D341Med (cell line): ENCODE data around the gene ZNF576.
"Not testable (repeated sequence)": the region's sequence is repeated elsewhere in the genome, so short reads cannot be mapped to it uniquely, and the experiment has no call there.

Experiments used
- DNase-seq: peaks from one replicate; pipeline ENCODE4 v3.0.0; 2012; ENCODE audit warnings: low spot score

Gene ZNF576

DNA sequence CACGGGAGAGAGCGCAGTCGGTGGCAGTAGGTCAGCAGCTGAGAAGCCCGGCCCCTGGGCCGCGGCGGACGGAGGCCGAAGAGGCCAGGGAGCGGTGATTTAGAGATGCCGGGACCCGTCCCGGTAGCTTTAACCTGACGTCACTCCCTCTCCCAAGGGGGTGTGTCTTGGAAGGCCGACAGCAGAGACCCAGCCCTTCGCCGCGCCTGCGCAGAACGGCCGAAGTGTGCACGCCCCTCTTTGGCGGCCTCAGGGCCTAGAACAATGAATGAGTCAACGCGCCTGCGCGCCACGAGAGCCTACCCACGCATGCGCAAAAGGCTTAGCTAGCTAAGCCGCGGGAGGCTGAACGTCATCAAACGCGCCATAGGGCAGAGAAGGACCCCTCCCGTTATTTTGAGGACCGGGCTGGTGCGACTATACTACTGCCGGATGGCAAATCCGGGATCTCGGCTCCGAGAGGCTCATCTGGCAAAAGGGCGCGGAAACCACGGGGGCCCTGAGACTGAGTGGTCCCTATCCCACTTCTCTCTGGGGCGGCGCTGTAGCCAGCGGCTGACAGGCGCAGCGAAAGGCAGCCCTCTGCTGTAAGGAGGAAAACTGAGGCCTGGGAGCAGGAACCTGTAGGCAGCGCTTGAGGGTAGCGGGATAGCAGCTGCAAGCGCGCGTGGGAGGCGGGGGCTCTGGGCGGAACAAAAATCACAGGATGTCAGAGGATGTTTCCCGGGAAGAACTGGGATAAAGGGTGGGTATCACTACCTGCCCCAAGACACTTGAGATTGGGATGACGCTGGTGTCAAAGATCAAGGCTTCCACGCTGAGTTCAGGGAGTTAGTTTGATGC, at the start of gene ZNF576, which contains the start of gene IRGQ:
Gene ZNF576, plus strand, starts transcription at position 597 of the 843 bp plus-strand sequence. CDS start 514 bp downstream, outside the sequence.
Gene IRGQ, minus strand, starts transcription at position 136 of the 843 bp plus-strand sequence. CDS start 796 bp downstream, outside the sequence.
- peak; percentile 98 for DNase-seq

GRCh38 chr19:43547926-43548325, 48.5 kb upstream of the ZNF576 start:
- not testable (repeated sequence) for DNase-seq

DNA sequence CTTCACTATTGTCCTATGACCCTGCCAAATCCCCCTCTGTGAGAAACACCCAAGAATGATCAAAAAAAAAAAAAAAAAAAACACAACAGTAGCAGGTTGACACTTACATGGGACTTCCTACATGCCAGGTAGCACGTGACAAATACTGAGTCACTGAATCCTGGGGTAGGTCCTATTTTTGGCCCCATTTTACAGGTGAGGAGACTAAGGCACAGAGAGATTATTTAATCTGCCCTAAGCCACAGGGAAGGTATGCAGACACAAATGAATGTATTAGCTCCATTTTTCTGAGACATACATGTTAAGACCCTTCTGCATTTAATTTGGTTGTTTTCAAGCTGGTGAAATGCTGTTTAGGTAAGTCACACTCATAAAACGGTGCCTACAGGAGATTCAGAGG, 47.7 kb upstream of the ZNF576 start:
- no peak for DNase-seq

DNA sequence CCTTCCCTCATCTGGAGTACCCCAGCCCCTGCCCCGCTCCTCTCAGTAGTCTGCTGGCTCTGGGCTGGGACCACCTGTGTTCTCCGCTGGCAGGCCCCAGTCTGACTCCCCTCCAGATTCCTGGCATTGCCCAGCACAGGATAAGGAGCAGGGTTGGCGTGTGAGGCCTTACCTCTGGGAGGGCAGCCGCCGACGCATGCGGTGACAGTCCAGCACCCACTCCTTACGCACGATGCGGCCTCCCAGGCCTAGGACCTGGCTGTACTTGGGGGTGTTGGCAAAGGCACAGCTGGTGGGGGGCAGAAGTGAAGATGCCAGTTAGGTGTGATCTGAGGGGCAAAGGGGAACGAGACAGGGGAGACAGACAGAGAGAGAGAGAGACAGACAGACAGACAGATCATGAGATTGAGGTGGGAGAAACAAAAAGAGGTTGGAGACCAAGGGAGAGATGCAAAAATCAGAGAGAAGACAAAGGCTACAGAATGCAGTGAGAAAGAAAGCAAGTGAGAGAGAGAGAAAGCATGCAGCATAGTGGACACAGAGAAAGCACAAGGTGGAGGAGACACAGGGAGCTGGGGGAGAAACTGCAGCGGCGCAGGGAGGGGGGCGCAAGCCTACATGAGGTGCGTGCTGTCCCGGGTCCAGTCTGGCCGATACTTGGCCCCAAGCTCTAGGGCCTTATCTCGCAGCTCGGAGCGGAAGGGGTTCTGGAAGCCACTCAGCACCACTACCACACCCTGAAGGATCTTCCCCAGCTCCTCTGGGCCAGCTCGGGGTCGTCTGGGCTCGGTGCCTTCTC, 44.8 kb upstream of the ZNF576 start:
- no peak for DNase-seq

DNA sequence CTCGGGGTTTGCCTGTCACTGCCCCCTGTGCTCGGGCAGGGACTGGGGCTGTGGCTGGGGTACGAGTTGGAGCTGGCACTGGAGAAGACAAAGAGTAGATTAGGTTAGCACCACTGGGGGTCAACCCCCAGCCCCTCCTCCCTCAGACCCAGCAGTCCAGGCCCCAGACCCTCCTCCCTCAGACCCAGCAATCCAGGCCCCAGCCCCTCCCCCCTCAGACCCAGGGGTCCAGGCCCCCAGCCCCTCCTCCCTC, 44.3 kb upstream of the ZNF576 start:
- DNase-seq, result no peak

DNA sequence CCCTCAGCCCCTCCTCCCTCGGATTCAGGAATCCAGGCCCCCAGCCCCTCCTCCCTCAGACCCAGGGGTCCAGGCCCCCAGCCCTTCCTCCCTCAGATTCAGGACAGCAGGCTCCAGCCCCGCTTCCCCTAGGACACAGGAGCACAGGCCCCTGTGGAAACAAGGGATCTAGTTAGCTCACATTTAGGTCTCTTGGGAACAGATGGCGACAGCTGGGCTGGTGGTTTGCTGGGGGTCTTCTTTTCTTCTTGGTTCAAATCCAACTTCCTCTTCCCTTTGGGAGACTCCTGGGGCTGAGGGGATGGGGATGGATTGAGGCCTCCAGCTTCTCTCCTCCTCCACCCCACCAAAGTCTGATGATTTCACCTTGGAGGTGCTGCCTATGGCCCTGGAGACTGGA, 43.8 kb upstream of the ZNF576 start:
- DNase-seq, result peak; percentile 79

DNA sequence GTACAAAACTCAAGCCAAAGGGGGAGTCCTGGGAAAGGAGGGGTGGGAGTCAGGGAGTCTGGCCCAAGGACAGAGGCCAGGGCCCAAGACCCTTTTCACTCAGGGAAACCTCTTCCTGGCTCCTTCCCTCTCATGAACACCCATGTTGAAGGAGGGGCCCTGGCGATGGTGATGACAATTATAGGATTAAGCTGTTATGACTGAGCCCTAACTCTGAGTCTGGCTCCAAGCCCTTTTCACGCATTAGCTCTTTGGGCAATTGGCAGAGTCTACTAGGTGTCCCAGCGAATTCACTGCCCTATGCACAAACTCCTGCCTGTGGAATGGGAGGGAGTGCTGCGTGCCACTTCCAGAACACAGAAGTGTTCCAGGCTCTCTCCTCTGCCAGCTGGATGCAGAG, 42.7 kb upstream of the ZNF576 start:
- peak; percentile 83 for DNase-seq

- peak; percentile 58 for DNase-seq
Measured at GRCh38 chr19:43554317-43554895, 42.0 kb upstream of the ZNF576 start.

GRCh38 chr19:43555185-43555770, 41.1 kb upstream of the ZNF576 start:
- DNase-seq, result peak; percentile 82

- DNase-seq, result peak; percentile 49
Measured at GRCh38 chr19:43560687-43561086, 35.7 kb upstream of the ZNF576 start.

- no peak for DNase-seq
Measured at GRCh38 chr19:43561139-43561970, 35.0 kb upstream of the ZNF576 start.

DNA sequence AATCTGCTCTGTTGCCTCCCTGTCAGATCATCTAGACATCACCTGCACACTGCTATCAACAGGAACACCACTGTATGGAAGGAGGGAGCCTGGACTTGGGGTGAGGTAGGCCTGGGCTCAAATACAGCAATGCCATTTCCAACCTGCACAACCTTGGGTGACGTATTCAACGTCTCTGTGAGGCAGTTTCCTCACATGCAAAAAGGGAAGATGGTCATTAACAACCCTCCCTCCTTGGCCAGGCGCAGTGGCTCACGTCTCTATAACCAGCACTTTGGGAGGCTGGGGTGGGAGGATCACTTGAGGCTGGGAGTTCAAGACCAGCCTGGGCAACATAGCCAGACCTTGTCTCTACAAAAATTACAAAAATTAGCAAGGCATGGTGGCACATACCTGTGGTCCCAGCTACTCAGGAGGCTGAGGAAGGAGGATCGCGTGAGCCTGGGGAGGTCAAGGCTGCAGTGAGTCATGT, 34.1 kb upstream of the ZNF576 start:
- DNase-seq, result no peak

- DNase-seq, result no peak
Measured at GRCh38 chr19:43562698-43563241, 33.6 kb upstream of the ZNF576 start.

- DNase-seq, result no peak
Measured at GRCh38 chr19:43563816-43564457, 32.5 kb upstream of the ZNF576 start.

- no peak for DNase-seq
Measured at GRCh38 chr19:43564800-43565199, 31.6 kb upstream of the ZNF576 start.

GRCh38 chr19:43569657-43570056, 26.7 kb upstream of the ZNF576 start:
- DNase-seq, result no peak

DNA sequence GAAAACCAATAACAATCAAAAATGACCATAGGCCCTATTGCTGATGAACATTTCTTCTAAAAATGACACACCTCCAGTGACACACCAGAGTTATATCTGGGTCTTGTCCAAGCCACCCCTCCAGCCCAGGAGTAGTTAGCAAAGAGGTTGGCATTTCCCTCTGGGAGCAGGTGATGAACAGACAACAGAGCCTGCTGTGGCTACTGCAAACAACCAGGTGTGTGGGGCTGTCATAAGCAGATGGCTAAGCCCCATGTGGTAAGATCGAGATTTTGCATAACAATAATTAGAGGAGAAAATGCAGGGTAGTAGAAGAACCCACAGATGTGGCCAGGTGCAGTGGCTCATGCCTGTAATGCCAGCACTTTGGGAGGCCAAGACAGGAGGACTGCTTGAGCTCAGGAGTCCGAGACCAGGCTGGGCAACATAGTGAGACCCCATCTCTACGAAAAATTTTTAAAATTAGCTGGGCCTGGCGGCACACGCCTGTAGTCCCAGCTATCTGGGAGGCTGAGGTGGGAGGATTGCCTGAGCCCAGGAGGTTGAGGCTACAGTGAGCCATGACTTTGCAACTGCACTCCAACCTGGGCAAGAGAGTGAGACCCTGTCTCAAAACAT, 26.1 kb upstream of the ZNF576 start:
- DNase-seq, result peak; percentile 41

DNA sequence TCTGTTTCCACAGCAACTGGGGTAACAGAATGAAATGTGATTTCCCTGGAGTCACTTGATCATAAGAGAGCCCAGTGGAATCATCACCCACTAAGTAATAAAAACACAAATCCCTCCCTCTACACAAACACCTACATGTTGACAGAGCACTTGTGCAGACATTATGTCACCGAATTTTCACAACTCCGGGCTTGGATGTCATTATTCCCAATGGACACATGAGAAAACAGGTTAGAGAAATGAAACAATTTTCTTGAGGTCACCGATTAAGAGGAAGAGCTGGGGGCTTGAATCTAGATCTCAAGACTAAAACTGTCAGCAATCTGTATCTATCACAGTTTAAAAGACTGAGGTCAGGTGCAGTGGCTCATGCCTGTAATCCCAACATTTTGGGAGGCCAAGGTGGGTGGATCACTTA, 24.2 kb upstream of the ZNF576 start:
- no peak for DNase-seq

- DNase-seq, result no peak
Measured at GRCh38 chr19:43574424-43575155, 21.8 kb upstream of the ZNF576 start.
